Common myeloid progenitor, CD34-positive (primary cell): ENCODE results near the gene LSM4.
"Not testable (repeated sequence)": the region's sequence is repeated elsewhere in the genome, so short reads cannot be mapped to it uniquely, and the experiment has no call there.

Experiments
- CTCF ChIA-PET: fragments of 350-600 bp; sonication (Branson Sonifier 250); formaldehyde crosslinking; loops from one replicate; lab custom pipeline; 2021; ENCODE audit warnings: antibody characterized with exemption; lab: Charles Lee
- POLR2A ChIA-PET: fragments of 350-600 bp; sonication (Branson Sonifier 250); formaldehyde crosslinking; loops from one replicate; lab custom pipeline; 2021; ENCODE audit warnings: antibody characterized with exemption; lab: Charles Lee
- DNase-seq, 3 donors: peaks; one replicate each; pipeline versions ENCODE4 v3.0.0 to v3.0.0-alpha.2; 2013
- H3K27ac ChIP-seq, 2 experiments: 1 replicate in 1 of 2; 2 replicates in 1 of 2; pipeline ENCODE4 v1.7.0; 2013; ENCODE audit warnings: inconsistent platforms in 2 of 2, low read length in 2 of 2, mild to moderate bottlenecking in 2 of 2, low read depth in 1 of 2, moderate library complexity in 1 of 2; ENCODE audit not compliant: severe bottlenecking in 2 of 2, insufficient read depth in 1 of 2, poor library complexity in 1 of 2
- H3K27me3 ChIP-seq, 5 experiments: replicated peaks in 2 of 5; 1 replicate in 3 of 5; 2 replicates in 2 of 5; pipeline versions ENCODE4 v1.6.1 to v1.7.0; 2013; ENCODE audit warnings: low read length in 4 of 5, mild to moderate bottlenecking in 2 of 5, moderate library complexity in 2 of 5, inconsistent platforms in 1 of 5; ENCODE audit not compliant: insufficient read depth in 5 of 5, control insufficient read depth in 4 of 5
- H3K36me3 ChIP-seq, 4 experiments: 1 replicate in 2 of 4; 2 replicates in 2 of 4; pipeline versions ENCODE4 v1.6.1 to v1.7.0; 2013; ENCODE audit warnings: low read length in 3 of 4, control low read depth in 1 of 4, mild to moderate bottlenecking in 1 of 4; ENCODE audit not compliant: control insufficient read depth in 4 of 4, insufficient read depth in 4 of 4
- H3K4me1 ChIP-seq, 4 experiments: 1 replicate in 3 of 4; 2 replicates in 1 of 4; pipeline versions ENCODE4 v1.6.1 to v1.7.1; 2013; ENCODE audit warnings: low read length in 3 of 4, mild to moderate bottlenecking in 3 of 4, control low read depth in 1 of 4, inconsistent platforms in 1 of 4, moderate library complexity in 1 of 4; ENCODE audit not compliant: control insufficient read depth in 4 of 4, insufficient read depth in 4 of 4; ENCODE audit errors: control extremely low read depth in 1 of 4
- H3K4me3 ChIP-seq, 7 experiments: 1 replicate in 4 of 7; 2 replicates in 3 of 7; pipeline versions ENCODE4 v1.5.1 to v1.7.0; 2013; ENCODE audit warnings: mild to moderate bottlenecking in 7 of 7, low read length in 6 of 7, moderate library complexity in 6 of 7, inconsistent platforms in 2 of 7, low read depth in 2 of 7, control low read depth in 1 of 7; ENCODE audit not compliant: insufficient read depth in 4 of 7, control insufficient read depth in 1 of 7; ENCODE audit errors: extremely low read depth in 1 of 7
- H3K9me3 ChIP-seq, 5 experiments: 1 replicate in 4 of 5; 2 replicates in 1 of 5; pipeline versions ENCODE4 v1.6.1 to v1.7.1; 2013; ENCODE audit warnings: low read length in 4 of 5, mild to moderate bottlenecking in 2 of 5, inconsistent platforms in 1 of 5, low read depth in 1 of 5, moderate library complexity in 1 of 5; ENCODE audit not compliant: control insufficient read depth in 4 of 5, insufficient read depth in 2 of 5; ENCODE audit errors: control extremely low read depth in 1 of 5
- WGBS: methylation state at CpG from one replicate; pipeline ENCODE4 v1.1.5; 2013; ENCODE audit not compliant: insufficient coverage; 5-methylcytosine and 5-hydroxymethylcytosine counted together

Gene LSM4

DNA sequence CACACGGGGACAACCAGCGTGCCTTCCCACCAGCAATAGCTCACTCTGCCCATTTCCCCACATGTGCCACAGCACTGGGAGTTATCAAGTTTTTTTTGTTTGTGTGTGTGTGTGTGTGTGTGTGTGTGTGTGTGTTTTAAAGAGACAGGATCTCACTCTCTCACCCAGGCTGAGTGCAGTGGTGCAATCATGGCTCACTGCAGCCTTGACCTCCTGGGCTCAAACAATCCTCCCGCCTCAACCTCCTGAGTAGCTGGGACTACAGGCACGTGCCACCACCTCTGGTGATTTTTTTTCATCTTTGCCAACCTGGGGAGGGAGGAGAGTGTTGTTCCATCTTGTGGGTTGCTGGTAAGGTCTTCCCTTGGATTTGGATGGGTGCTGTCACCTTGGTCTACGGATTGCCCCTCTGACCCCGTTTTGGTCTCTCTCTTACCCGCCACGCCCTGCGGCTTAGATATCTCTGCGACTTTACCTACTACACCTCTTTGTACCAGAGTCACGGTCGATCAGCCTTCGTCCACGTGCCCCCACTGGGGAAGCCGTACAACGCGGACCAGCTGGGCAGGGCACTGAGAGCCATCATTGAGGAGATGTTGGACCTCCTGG lies 40.2 kb upstream of the LSM4 start:
- POLR2A ChIA-PET = no interaction called here
- H3K36me3 ChIP-seq = peaks cover 9 to 53% (median 32%) of the 10 kb centered on the region in 4 experiments
- CTCF ChIA-PET = interaction anchor here (0.6 to 2.5 kb wide), 8 partner anchors 14 to 48 kb away, joined by 3 to 14 read pairs (median 4); partner anchors contain the start of gene GDF15
- whole genome bisulfite sequencing = 96% methylated on average over 15 of the region's 17 CpGs
- H3K9me3 ChIP-seq = no peaks in the 10 kb centered on the region
- H3K27ac ChIP-seq = no peak overlapping the region
- DNase-seq = no peak
- peaks cover 5 to 29% (median 21%) of the 10 kb centered on the region in 4 experiments for H3K4me1 ChIP-seq
- H3K27me3 ChIP-seq = no peaks in the 10 kb centered on the region
- H3K4me3 ChIP-seq = no peak overlapping the region

DNA sequence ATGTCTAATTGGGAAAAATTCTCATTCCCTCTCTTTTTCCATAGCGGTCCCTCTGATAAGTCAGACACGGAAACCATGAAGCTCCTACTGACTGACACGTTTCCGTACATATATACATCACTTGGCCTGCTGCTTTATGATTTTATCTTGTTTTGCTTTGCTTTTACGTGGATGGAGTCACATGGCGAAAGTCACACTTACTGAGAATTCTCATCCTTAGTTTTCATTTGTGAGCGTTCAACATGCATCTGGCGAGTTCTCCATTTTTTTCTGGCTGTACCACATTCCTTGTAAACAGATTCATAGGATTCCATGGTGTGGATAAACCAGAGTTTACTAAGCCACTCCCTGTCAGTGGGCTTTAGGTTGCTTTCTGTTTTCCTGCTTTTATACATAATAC lies 38.8 kb upstream of the LSM4 start:
- no peak for DNase-seq
- peaks cover 5 to 29% (median 21%) of the 10 kb centered on the region in 4 experiments for H3K4me1 ChIP-seq
- no peaks in the 10 kb centered on the region for H3K27me3 ChIP-seq
- no peak overlapping the region for H3K4me3 ChIP-seq
- H3K36me3 ChIP-seq = peaks cover 15 to 65% (median 41%) of the 10 kb centered on the region in 4 experiments
- POLR2A ChIA-PET = no interaction called here
- H3K27ac ChIP-seq = no peak overlapping the region
- peaks cover 0 to 4% (median 0%) of the 10 kb centered on the region in 5 experiments for H3K9me3 ChIP-seq
- CTCF ChIA-PET = interaction anchor here (1.1 to 3.6 kb wide), 4 partner anchors 13 to 54 kb away, joined by 4 to 38 read pairs (median 14); partner anchors contain the start of gene GDF15
- 95% methylated on average over 8 of the region's 8 CpGs for WGBS

- Histone ChIP-seq H3K4me3 (no peak overlapping the region), H3K27ac (no peak overlapping the region), H3K27me3 (no peaks in the 10 kb centered on the region), H3K4me1 (no peaks in the 10 kb centered on the region), H3K9me3 (peaks cover 0 to 4% (median 0%) of the 10 kb centered on the region in 5 experiments), H3K36me3 (peaks cover 22 to 63% (median 38%) of the 10 kb centered on the region in 4 experiments)
- CTCF ChIA-PET = interaction anchor here (0.8 to 4.1 kb wide), 3 partner anchors 9 to 52 kb away, joined by 3 to 16 read pairs (median 3); no protein-coding TSS in a partner anchor
- DNase-seq = no peak
- POLR2A ChIA-PET = no interaction called here
- 100% methylated on average over 3 of the region's 3 CpGs for WGBS
Observed at GRCh38 chr19:18357041-18357440, 34.2 kb upstream of the LSM4 start.

DNA sequence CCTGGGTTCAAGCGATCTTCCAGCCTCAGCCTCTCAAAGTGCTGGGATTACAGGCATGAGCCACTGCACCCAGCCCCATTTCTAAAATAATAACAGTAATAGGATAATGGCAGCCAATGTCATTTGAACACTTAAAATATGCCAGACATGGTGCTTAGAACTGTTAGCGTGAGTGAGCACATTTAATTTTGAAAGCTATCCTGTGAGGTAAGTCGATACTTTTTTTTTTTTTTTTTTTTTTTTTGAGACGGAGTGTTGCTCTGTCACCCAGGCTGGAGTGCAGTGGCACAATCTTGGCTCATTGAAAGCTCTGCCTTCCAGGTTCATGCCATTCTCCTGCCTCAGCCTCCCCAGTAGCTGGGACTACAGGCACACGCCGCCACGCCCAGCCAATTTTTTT lies 31.9 kb upstream of the LSM4 start:
- peaks cover 19 to 49% (median 29%) of the 10 kb centered on the region in 4 experiments for H3K36me3 ChIP-seq
- H3K9me3 ChIP-seq, H3K27ac ChIP-seq, H3K4me1 ChIP-seq, DNase-seq, H3K4me3 ChIP-seq, POLR2A ChIA-PET, H3K27me3 ChIP-seq: not testable (repeated sequence)
- 93% methylated on average over 2 of the region's 7 CpGs for WGBS
- CTCF ChIA-PET = interaction anchor here (0.8 to 4.1 kb wide), 5 partner anchors 8 to 56 kb away, joined by 3 to 16 read pairs (median 3); no protein-coding TSS in a partner anchor

DNA sequence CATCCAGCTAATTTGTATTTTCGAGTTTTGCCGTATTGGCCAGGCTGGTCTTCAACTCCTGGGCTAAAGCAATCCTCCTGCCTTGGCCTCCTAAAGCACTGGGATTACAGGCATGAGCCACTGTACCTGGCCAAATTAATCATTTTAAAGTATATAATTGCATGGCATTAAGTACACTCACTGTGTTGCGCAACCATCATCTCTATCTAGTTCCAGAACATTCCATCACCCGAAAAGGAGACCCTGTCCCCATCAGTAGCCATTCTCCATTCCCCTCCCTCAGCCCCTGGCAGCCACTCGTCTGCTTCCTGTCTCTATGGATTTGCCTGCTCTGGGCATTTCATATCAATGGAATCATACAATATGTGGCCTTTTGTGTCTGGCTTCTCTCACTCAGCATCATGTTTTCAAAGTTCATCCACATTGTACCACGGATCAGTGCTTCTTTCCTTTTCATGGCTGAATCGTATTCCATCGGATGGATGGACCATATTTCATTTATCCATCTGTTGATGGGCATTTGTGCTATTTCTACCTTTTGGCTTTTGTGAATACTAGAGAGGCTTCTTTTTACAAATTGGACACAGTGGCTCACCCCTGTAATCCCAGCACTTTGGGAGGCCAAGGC lies 30.6 kb upstream of the LSM4 start:
- ChIA-PET CTCF (interaction anchor here (0.9 to 4.1 kb wide), 4 partner anchors 35 to 58 kb away, joined by 3 to 16 read pairs (median 4); no protein-coding TSS in a partner anchor), POLR2A (no interaction called here)
- WGBS = 98% methylated on average over 6 of the region's 8 CpGs
- Histone ChIP-seq H3K27ac (no peak overlapping the region), H3K27me3 (no peaks in the 10 kb centered on the region), H3K9me3 (peaks cover 0 to 4% (median 0%) of the 10 kb centered on the region in 5 experiments), H3K4me3 (no peak overlapping the region), H3K36me3 (peaks cover 17 to 38% (median 25%) of the 10 kb centered on the region in 4 experiments), H3K4me1 (no peaks in the 10 kb centered on the region)
- DNase-seq = no peak

GRCh38 chr19:18351544-18351943 lies 28.7 kb upstream of the LSM4 start:
- no peak for DNase-seq
- H3K4me1 ChIP-seq = no peaks in the 10 kb centered on the region
- no peak overlapping the region for H3K27ac ChIP-seq
- H3K27me3 ChIP-seq = no peaks in the 10 kb centered on the region
- peaks cover 8 to 31% (median 16%) of the 10 kb centered on the region in 4 experiments for H3K36me3 ChIP-seq
- H3K9me3 ChIP-seq = no peaks in the 10 kb centered on the region
- 100% methylated on average over 5 of the region's 7 CpGs for WGBS
- POLR2A ChIA-PET = no interaction called here
- CTCF ChIA-PET = interaction anchor here (1.0 to 6.1 kb wide), 4 partner anchors 9 to 61 kb away, joined by 3 to 100 read pairs (median 30); partner anchors contain the start of gene LRRC25
- H3K4me3 ChIP-seq = no peak overlapping the region
